Measurements from ENCODE around the gene GGTA1. TPM values are rescaled to one million over a fixed set of nuclear protein-coding genes. Genes with fewer than 3 reads are reported as not detected.

The GGTA1 gene
- total and polyA plus RNA-seq, 2 of the 8 experiments (the other 6 are each of a cell fraction or from before 2014, with no cell fraction given): not detected

GRCh38 chr9:121483473-121484031 lies 16.1 kb downstream of the GGTA1 start (continued):
- no peak for TF ChIP-seq JUND (IDR thresholded peaks at IDR 0.05; ENCODE audit: low read length)
- no peak for TF ChIP-seq MAX (IDR thresholded peaks at IDR 0.05)
- no peak for TF ChIP-seq NANOG (IDR thresholded peaks at IDR 0.05; ENCODE audit: insufficient read depth, low read depth, low read length, poor library complexity, severe bottlenecking)
- TF ChIP-seq, protein P1, sequence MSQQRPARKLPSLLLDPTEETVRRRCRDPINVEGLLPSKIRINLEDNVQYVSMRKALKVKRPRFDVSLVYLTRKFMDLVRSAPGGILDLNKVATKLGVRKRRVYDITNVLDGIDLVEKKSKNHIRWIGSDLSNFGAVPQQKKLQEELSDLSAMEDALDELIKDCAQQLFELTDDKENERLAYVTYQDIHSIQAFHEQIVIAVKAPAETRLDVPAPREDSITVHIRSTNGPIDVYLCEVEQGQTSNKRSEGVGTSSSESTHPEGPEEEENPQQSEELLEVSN (IDR thresholded peaks at IDR 0.05): no peak
- no peak for TF ChIP-seq EP300 (IDR thresholded peaks at IDR 0.05; ENCODE audit: borderline replicate concordance in 1 of 2, low read depth in 2 of 2, low read length in 2 of 2)
- no peak for TF ChIP-seq SIX5 (IDR thresholded peaks at IDR 0.05; ENCODE audit: low read depth, low read length)
- TF ChIP-seq KDM5A (IDR thresholded peaks at IDR 0.05; ENCODE audit: low read length): no peak

All from H1 (cell line).